Measurements from ENCODE around the gene OCA2. TPM values are rescaled to one million over a fixed set of nuclear protein-coding genes. Genes with fewer than 3 reads are reported as not detected.

The OCA2 gene
- total RNA-seq, 2 donors from 2014 or later = 3.7 TPM; not detected in 1

DNA sequence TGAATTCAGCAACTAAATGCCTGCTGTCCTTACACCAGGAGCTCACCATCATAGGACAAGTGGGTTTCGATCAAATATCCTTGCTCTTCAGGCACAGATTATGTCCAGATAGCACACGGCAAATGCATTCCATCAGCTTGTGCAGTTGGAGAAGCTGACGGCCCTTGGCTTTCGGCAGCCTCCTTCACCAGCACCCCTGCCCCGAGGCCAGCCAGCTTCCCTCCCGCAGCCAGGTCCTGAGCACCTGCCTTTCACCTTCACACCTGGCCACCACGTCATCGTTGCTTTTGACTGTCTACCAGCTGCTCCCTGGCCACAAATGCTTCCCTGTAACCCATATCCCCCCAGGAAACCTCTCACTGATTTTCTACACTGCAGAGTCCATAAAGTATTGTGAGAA is 355.5 kb downstream of the OCA2 start:
- Histone ChIP-seq H3K4me1 (replicated peaks) (no peaks in the 10 kb centered on the region), H3K36me3 (no peaks in the 10 kb centered on the region), H3K4me3 (no peak overlapping the region), H3K27ac (no peak overlapping the region), H3K27me3 (replicated peaks; ENCODE audit: insufficient read depth) (no peaks in the 10 kb centered on the region), H3K9me3 (no peaks in the 10 kb centered on the region)
- intact Hi-C loops (cut with DNase I) = no loop called here
- DNase-seq (ENCODE audit: low spot score) = no peak
- TF ChIP-seq, protein P1, sequence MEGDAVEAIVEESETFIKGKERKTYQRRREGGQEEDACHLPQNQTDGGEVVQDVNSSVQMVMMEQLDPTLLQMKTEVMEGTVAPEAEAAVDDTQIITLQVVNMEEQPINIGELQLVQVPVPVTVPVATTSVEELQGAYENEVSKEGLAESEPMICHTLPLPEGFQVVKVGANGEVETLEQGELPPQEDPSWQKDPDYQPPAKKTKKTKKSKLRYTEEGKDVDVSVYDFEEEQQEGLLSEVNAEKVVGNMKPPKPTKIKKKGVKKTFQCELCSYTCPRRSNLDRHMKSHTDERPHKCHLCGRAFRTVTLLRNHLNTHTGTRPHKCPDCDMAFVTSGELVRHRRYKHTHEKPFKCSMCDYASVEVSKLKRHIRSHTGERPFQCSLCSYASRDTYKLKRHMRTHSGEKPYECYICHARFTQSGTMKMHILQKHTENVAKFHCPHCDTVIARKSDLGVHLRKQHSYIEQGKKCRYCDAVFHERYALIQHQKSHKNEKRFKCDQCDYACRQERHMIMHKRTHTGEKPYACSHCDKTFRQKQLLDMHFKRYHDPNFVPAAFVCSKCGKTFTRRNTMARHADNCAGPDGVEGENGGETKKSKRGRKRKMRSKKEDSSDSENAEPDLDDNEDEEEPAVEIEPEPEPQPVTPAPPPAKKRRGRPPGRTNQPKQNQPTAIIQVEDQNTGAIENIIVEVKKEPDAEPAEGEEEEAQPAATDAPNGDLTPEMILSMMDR (IDR thresholded peaks at IDR 0.05) = no peak
- TF ChIP-seq POLR2A (IDR thresholded peaks at IDR 0.05) (no peak), POLR2AphosphoS5 (IDR thresholded peaks at IDR 0.05) (no peak)
- 95% methylated on average over 8 of the region's 8 CpGs for WGBS

DNA sequence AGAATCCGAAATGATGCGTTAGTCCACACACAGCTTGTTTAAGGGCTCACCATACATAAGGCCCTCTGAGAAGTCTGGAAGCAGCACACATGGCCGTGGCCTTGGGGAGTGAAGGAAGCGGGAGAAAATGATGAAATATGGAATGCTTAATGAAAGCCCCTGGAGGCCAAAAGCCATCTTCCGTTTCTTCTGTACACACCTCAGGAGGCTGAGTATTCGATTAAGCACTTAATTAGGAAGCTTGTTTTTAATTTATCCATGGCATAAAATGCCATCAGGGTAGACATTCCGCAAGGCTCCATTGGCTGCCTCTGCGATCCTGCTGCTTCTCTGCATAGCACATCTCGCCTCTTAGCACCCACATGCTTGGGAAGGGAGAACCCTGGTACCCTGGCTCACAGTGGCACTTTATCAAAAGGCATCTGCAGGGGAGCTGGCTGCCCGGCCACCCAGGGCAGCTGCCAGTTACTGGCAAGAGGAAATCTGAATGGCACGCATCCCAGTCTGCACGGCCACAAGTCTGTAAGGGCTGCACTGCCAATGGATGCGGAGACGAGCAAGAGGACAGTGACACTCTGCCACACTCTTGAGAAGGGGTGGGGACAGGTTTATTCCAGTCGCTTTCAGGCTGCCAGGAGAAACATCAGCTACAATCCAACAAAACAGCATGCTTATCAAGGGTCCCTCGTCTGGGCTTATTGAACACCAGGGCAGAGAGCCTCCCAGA is 356.2 kb downstream of the OCA2 start:
- intact Hi-C loops (cut with DNase I) = no loop called here
- Histone ChIP-seq H3K4me1 (replicated peaks) (no peaks in the 10 kb centered on the region), H3K36me3 (no peaks in the 10 kb centered on the region), H3K4me3 (no peak overlapping the region), H3K27ac (no peak overlapping the region), H3K9me3 (no peaks in the 10 kb centered on the region), H3K27me3 (replicated peaks; ENCODE audit: insufficient read depth) (no peaks in the 10 kb centered on the region)
- TF ChIP-seq POLR2A (IDR thresholded peaks at IDR 0.05) (no peak), POLR2AphosphoS5 (IDR thresholded peaks at IDR 0.05) (no peak)
- TF ChIP-seq, protein P1 (IDR thresholded peaks at IDR 0.05) = no peak
- WGBS = 82% methylated on average over 16 of the region's 16 CpGs
- no peak for DNase-seq (ENCODE audit: low spot score)

DNA sequence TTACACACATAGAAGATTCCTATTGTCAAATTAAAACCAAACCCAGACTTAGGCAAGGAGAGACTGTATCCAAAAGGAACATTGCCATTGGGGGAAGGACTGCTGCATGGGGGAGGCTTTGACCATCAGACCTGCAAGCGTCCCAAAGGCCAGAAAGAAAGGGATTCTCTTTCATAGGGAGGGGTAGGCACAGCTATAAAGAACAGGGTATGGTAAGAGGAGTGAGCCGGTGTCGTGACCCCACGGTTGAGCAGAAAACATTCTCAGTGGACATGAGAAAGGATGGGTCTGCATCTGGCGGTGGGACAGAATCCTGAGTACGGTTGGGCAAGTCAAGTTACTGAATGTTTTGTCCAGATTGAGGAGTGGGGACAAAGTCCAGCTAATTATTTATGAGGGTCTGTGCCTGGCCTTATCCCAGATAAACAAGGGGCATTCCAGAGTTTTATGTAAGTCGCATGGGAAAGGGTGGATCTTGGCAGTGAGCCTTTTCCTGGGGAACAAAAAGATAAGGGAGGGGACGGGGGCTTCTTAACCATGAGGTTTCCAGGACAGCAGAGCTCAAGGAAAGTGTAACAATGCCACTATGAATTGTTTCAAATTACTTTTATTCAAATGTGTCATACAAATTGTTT is 357.8 kb downstream of the OCA2 start:
- no peak overlapping the region for H3K4me3 ChIP-seq
- H3K27me3 ChIP-seq (replicated peaks; ENCODE audit: insufficient read depth) = no peaks in the 10 kb centered on the region
- H3K27ac ChIP-seq = no peak overlapping the region
- 68% methylated on average over 8 of the region's 8 CpGs for WGBS
- intact Hi-C loops (cut with DNase I) = no loop called here
- H3K36me3 ChIP-seq = no peaks in the 10 kb centered on the region
- DNase-seq (ENCODE audit: low spot score) = no peak
- H3K9me3 ChIP-seq = no peaks in the 10 kb centered on the region
- no peaks in the 10 kb centered on the region for H3K4me1 ChIP-seq (replicated peaks)
- TF ChIP-seq POLR2AphosphoS5 (IDR thresholded peaks at IDR 0.05) (no peak), POLR2A (IDR thresholded peaks at IDR 0.05) (no peak)
- TF ChIP-seq, protein P1 (IDR thresholded peaks at IDR 0.05) = no peak

DNA sequence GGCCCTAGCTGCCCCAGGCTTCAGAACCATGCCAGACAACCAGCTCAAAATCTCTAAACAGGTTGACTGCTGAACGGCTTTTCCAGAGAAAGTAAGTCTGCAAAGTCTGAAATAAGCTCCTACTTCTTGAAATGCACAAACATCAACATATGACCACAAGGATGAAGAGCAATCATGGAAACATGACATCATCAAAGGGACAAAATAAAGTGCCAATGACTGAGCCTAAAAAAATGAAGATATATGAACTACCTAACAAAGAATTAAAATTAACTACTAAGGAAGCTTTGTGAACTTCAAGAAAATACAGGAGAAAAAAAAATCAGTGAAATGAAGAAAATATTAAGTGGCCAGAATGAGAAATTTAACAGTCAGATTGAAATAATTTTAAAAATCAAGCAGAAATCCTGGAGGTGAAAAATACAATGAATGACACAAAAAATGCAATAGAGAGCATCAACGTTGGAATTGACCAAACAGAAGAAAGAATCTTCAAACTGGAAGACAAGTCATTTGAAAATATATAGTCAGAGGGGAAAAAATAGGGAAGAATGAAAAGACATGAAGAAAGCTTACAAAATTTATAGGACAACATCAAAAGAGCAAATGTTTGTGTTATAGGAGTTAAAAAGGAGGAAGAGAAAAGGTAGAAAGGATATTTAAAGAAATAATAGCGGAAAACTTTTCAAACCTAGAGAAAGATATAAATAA is 364.2 kb downstream of the OCA2 start:
- H3K36me3 ChIP-seq = no peaks in the 10 kb centered on the region
- no peak overlapping the region for H3K27ac ChIP-seq
- intact Hi-C loops (cut with DNase I) = no loop called here
- H3K27me3 ChIP-seq (replicated peaks; ENCODE audit: insufficient read depth) = no peaks in the 10 kb centered on the region
- H3K4me3 ChIP-seq = no peak overlapping the region
- WGBS = 94% methylated on average over 3 of the region's 3 CpGs
- H3K4me1 ChIP-seq (replicated peaks) = no peaks in the 10 kb centered on the region
- H3K9me3 ChIP-seq = no peaks in the 10 kb centered on the region
- no peak for DNase-seq (ENCODE audit: low spot score)
- TF ChIP-seq, protein P1 (IDR thresholded peaks at IDR 0.05) = no peak
- TF ChIP-seq POLR2A (IDR thresholded peaks at IDR 0.05) = no peak
- no peak for TF ChIP-seq POLR2AphosphoS5 (IDR thresholded peaks at IDR 0.05)

Measured in prostate gland (tissue), 2 donors.